Fibroblast of mammary gland (primary cell): ENCODE measurements around the gene ST8SIA6.

Experiments
- DNase-seq: peaks from one replicate; pipeline ENCODE4 v3.0.0-alpha.2; 2010; ENCODE audit warnings: low read depth
- H3K4me3 ChIP-seq: 2 replicates; pipeline ENCODE4 v1.5.1; 2011; ENCODE audit warnings: low read depth, mild to moderate bottlenecking, low read length, moderate library complexity; ENCODE audit not compliant: control insufficient read depth
- CTCF ChIP-seq: conservative IDR thresholded peaks from 2 replicates; pipeline ENCODE4 v1.5.1; 2011; ENCODE audit warnings: low read depth, low read length, inconsistent platforms; ENCODE audit not compliant: control insufficient read depth, insufficient read depth

The ST8SIA6 gene

GRCh38 chr10:17351506-17351905 lies 102.9 kb downstream of the ST8SIA6 start:
- DNase-seq = no peak
- no peak for TF ChIP-seq CTCF
- no peak overlapping the region for H3K4me3 ChIP-seq

GRCh38 chr10:17349717-17350116 lies 104.7 kb downstream of the ST8SIA6 start:
- DNase-seq = peak; percentile 10
- TF ChIP-seq CTCF = no peak
- no peak overlapping the region for H3K4me3 ChIP-seq

DNA sequence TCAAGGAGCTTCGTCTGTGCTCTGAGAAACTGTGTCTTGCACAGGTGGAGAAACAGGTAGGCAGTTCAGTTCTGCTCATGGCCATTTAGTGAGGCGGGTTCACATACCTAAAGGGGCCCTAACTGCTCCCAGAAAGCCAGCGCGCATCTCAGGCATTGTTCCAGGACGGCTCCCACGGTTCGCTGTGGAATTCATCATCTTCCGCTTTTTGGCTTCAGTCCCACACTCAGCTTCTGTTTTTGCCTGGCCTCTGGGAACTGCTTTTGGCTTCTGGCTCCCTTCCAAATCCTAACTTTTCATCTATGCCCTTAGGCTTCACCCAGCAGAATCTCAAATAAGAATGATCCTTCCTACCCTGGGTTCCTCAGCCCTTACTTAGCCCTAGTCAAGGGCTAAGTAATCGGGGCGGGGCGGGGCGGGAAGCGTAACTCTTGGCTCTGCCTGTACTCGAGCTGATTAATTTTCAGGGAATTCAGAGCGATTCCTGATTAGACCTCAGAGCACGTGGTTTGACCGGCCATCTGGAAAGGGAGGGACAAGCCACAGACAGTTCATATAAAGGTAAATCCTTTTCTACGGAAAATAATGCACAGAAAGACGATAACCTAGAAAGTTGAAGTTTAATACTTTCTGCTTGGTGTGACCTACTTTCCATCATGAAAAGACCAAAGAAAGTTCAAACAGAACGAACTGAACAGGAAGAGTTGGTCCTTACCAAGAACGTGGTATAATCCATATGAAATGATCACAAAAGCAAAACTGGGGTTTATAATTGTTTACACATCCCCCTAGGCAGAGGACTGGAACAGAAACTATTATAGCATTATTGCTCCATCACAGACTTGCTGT lies 105.7 kb downstream of the ST8SIA6 start:
- H3K4me3 ChIP-seq = peak overlapping the region; percentile 15

DNA sequence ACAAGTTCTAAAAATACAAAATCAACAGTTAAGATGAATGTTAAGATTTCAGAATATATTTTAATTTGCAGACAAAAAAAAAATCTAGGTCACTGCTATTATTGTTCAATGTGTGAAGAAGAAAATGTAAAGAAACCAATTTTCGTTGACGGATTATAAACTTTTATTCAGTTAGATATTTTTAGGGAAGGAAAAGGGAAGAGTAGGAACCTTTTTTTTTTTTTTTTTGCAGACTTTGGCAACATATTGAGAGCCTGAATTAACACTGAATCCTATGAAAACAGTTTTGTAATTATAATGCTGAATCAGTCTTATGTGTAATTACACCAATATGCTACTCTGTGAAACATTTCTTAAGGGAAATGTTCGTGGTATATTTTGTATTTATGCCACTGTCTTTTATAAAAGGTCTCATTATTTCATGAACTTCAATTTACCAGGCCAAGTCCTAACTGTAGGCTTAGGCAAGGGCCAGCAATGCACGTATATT lies 106.3 kb downstream of the ST8SIA6 start:
- H3K4me3 ChIP-seq = no peak overlapping the region
- no peak for DNase-seq
- no peak for TF ChIP-seq CTCF

More for the DNA sequence above, 105.7 kb downstream of the ST8SIA6 start:
- peak; percentile 91 for DNase-seq
- TF ChIP-seq CTCF = no peak

DNA sequence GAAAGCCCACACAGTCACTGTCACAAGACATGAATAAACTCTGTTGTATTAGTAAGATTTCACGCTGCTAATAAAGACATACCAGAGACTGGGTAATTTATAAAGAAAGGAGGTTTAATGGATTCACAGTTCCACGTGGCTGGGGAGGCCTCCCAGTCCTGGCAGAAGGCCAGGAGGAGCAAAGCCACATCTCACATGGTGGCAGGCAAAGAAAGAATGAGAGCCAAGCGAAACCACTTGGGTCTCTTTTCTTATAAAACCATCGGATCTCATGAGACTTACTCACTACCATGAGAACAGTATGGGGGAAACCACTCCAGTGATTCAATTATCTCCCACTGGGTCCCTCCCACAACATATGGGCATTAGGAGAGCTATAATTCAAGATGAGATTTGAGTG lies 110.2 kb downstream of the ST8SIA6 start:
- H3K4me3 ChIP-seq = no peak overlapping the region
- no peak for TF ChIP-seq CTCF
- DNase-seq = peak; percentile 47

- TF ChIP-seq CTCF = no peak
- no peak for DNase-seq
- no peak overlapping the region for H3K4me3 ChIP-seq
Measured at GRCh38 chr10:17343118-17343517, 111.3 kb downstream of the ST8SIA6 start.
